Psoas muscle (tissue), 8 donors: ENCODE measurements around the gene TMEM63A. TPM values are rescaled to one million over a fixed set of nuclear protein-coding genes. Genes with fewer than 3 reads are reported as not detected.

ENCODE experiments used
- ATAC-seq, 4 donors: fragments of 200-7000 bp; cut with Tn5 transposase; one replicate each; pipeline ENCODE4 v1.9.1; 2020; ENCODE audit warnings: moderate library complexity in 3 of 4, mild to moderate bottlenecking in 2 of 4
- DNase-seq, 2 donors: peaks; one replicate each; pipeline ENCODE4 v3.0.0-alpha.2; 2020
- H3K27ac ChIP-seq: fragments of 200-600 bp; one replicate; pipeline ENCODE4 v1.8.0; 2022
- H3K27me3 ChIP-seq, 3 donors: fragments of 200-600 bp in 1 of 3; one replicate each; pipeline versions ENCODE4 v1.6.1 to v1.8.0; 2013 to 2022; ENCODE audit warnings: low read length in 2 of 3, mild to moderate bottlenecking in 2 of 3, moderate library complexity in 1 of 3; ENCODE audit not compliant: insufficient read depth in 3 of 3
- H3K36me3 ChIP-seq, 2 donors: fragments of 200-600 bp in 1 of 2; one replicate each; pipeline versions ENCODE4 v1.6.1 to v1.8.0; 2013 to 2022; ENCODE audit warnings: low read depth in 1 of 2, mild to moderate bottlenecking in 1 of 2, moderate library complexity in 1 of 2; ENCODE audit not compliant: insufficient read depth in 1 of 2
- H3K4me1 ChIP-seq: fragments of 200-600 bp; one replicate; pipeline ENCODE4 v1.8.0; 2022
- H3K4me3 ChIP-seq: fragments of 200-600 bp; one replicate; pipeline ENCODE4 v1.8.0; 2022; ENCODE audit warnings: mild to moderate bottlenecking
- H3K9me3 ChIP-seq: fragments of 200-600 bp; one replicate; pipeline ENCODE4 v1.8.0; 2022
- WGBS, 3 donors: extraction: QIAGEN DNeasy Blood & Tissue Kit; methylation state at CpG; one replicate each; pipeline versions ENCODE4 v1.1.6 to v1.1.7; 2013; 5-methylcytosine and 5-hydroxymethylcytosine counted together
- intact Hi-C, 2 donors: fragments of 100-400 bp; cut with DNase I; formaldehyde crosslinking; loops; one replicate each; pipeline versions ENCODE4 v1.11.0 to v1.14.2; 2022
- polyA plus RNA-seq, 3 donors: library from polyadenylated mRNA; stranded (reverse); fragments of 200-250 nt; gene quantifications; one replicate each; pipeline ENCODE4 v1.2.3, GENCODE V29; 2013
- total RNA-seq, 4 donors: library from RNA; stranded (reverse); fragmentation: NEBNext Ultra II Directional in 2 of 4; extraction: Animal tissue kit (Norgen Biotek cat#: 25700) in 2 of 4; gene quantifications; one replicate each; pipeline versions ENCODE4 v1.2.1 to v1.2.4, GENCODE V29; 2021 to 2023
- TF ChIP-seq, protein P1 (sequence below): fragments of 200-600 bp; IDR thresholded peaks from one replicate; pipeline ENCODE4 v1.8.0; 2022; ENCODE audit warnings: antibody characterized with exemption
- donor health status: healthy with polysubstance abuse.
- donor health status: DM: no; HTN: no; CAD: no; lungs with moderate emphysema.
- donor health status: Bipolar disorder and iron deficiency.
- donor health status: healthy.
- donor health status: DM: yes; HTN: yes; CAD: no.
- donor health status: DM: no; HTN: no; CAD: no.
- donor health status: DM: no; HTN: no; CAD: no.
- donor health status: DM: yes; HTN: yes; CAD: no.

The TMEM63A gene
- total and polyA plus RNA-seq, 7 donors: 7.1 to 17.9 (median 14.2) TPM

DNA sequence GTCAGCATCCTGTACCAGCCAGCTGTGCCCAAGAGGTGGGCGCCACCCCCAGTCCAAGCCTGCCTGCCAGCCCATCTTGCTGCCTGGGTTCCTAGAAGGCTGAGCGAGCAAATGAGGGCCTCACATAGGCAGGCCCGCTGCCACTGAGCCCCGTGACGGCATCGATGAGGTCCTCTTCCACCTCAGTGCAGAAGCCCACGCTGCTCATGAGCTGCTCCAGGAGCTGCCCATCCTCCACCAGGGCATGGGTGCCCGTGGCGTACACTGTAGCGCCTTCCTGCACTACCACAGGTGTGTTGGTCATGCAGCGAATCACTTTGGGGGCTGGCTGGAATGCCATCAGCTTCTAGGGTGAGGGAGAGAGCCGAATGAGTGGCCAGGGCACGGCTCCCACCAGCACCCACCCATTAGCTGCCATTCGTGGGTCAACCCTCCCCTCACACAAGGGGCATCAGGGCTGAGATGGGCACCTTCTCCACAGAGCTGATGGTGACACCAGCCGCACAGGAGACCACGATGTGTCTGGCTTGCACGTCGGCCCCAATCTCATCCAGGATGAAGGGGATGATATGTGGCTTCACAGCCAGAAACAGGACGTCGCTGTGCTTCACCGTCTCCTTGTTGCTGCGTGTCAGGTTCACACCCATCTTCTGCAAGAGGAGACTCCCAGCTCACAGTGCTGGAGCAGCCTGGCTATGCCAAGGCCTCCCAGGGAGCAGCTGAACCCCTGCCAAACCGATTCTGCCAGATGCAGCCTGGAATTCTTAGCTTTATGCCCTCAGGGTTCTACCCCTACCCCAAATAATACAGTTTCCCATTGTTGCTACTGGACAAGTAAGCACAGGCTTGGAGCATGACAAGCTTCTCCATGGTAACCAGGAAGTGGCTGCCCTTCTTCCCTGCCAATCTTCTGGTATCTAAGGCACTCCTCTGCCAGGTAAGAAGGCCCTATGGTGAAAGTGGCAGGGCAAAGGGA, 39.8 kb upstream of the TMEM63A start:
- Histone ChIP-seq H3K27me3 (no peaks in the 10 kb centered on the region), H3K9me3 (no peaks in the 10 kb centered on the region), H3K36me3 (peaks cover 5 to 49% of the 10 kb centered on the region in 2 donors), H3K4me3 (no peak overlapping the region), H3K4me1 (peaks cover 14% of the 10 kb centered on the region), H3K27ac (no peak overlapping the region)
- intact Hi-C loops: loop anchor here (5.0 kb wide), 1 partner anchor 40 kb away; the partner anchor contains the start of gene TMEM63A (in 2 of the 2)
- DNase-seq (no peak), ATAC-seq (no peak)
- TF ChIP-seq, protein P1, sequence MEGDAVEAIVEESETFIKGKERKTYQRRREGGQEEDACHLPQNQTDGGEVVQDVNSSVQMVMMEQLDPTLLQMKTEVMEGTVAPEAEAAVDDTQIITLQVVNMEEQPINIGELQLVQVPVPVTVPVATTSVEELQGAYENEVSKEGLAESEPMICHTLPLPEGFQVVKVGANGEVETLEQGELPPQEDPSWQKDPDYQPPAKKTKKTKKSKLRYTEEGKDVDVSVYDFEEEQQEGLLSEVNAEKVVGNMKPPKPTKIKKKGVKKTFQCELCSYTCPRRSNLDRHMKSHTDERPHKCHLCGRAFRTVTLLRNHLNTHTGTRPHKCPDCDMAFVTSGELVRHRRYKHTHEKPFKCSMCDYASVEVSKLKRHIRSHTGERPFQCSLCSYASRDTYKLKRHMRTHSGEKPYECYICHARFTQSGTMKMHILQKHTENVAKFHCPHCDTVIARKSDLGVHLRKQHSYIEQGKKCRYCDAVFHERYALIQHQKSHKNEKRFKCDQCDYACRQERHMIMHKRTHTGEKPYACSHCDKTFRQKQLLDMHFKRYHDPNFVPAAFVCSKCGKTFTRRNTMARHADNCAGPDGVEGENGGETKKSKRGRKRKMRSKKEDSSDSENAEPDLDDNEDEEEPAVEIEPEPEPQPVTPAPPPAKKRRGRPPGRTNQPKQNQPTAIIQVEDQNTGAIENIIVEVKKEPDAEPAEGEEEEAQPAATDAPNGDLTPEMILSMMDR: no peak
- WGBS, 3 donors: 79 to 91% (median 80%) methylated on average over 23 of the region's 23 CpGs

DNA sequence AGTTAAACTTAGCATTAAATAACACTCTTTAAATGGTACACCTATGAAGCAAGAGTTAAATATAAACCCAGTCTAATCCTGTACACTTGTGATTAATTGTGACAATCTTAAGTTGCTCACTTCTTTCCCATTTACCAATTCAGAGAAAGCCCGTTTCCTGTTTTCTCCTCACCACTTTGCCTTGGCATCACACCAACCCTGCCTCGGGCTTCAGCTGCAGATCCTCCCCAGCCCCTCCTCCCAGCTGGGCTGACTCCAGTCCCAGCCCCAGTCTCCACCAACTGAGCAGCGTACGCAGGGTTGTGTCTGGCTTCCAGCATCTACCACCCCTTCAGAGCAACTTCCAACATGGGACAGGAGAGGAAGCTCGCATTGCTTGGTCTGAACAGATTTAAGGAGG, 37.7 kb upstream of the TMEM63A start:
- 34 to 45% (median 40%) methylated on average over 5 of the region's 5 CpGs for WGBS, 3 donors
- Histone ChIP-seq H3K4me3 (no peak overlapping the region), H3K36me3 (peaks cover 5 to 66% of the 10 kb centered on the region in 2 donors), H3K27ac (no peak overlapping the region), H3K9me3 (no peaks in the 10 kb centered on the region), H3K4me1 (peaks cover 14% of the 10 kb centered on the region), H3K27me3 (no peaks in the 10 kb centered on the region)
- intact Hi-C loops: loop anchor here (5.0 kb wide), 2 partner anchors 38 to 443 kb away; partner anchors contain the start of gene TMEM63A (in 2 of the 2)
- DNase-seq (peak; percentile 62 to 79), ATAC-seq (no peak)
- TF ChIP-seq, protein P1: no peak

GRCh38 chr1:225918280-225918679, 36.1 kb upstream of the TMEM63A start:
- DNase-seq (no peak), ATAC-seq (no peak)
- H3K4me3 ChIP-seq: no peak overlapping the region
- intact Hi-C loops: loop anchor here in 1 of 2 donors (5.0 kb wide), 1 partner anchor 441 kb away; no protein-coding TSS in a partner anchor
- no peaks in the 10 kb centered on the region for H3K9me3 ChIP-seq
- 86 to 89% (median 88%) methylated on average over 4 of the region's 4 CpGs for WGBS, 3 donors
- H3K36me3 ChIP-seq: peaks cover 5 to 79% of the 10 kb centered on the region in 2 donors
- TF ChIP-seq, protein P1: no peak
- peaks cover 12% of the 10 kb centered on the region for H3K4me1 ChIP-seq
- H3K27ac ChIP-seq: no peak overlapping the region
- H3K27me3 ChIP-seq: no peaks in the 10 kb centered on the region

DNA sequence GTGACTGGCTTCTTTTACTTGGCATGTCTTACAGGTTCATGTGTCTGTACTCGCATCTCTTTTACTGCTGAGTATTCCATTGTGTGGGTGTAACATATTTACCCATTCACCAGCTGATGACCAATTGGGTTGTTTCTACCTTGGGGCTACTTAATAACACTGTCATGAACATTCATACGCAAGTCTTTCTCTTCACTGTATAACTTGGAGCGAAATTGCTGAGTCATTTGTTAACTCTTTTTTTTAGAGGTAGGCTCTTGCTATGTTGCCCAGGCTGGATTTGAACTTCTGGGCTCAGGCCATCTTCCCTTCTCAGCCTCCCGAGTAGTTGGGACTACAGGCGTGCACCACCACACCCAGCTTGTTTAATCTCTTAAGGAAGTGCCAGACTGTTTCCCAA, 35.4 kb upstream of the TMEM63A start:
- no peak overlapping the region for H3K27ac ChIP-seq
- TF ChIP-seq, protein P1: no peak
- no peak for DNase-seq
- H3K9me3 ChIP-seq: no peaks in the 10 kb centered on the region
- H3K36me3 ChIP-seq: peaks cover 5 to 79% of the 10 kb centered on the region in 2 donors
- H3K27me3 ChIP-seq: no peaks in the 10 kb centered on the region
- intact Hi-C loops: loop anchor here in 1 of 2 donors (5.0 kb wide), 1 partner anchor 440 kb away; no protein-coding TSS in a partner anchor
- no peak overlapping the region for H3K4me3 ChIP-seq
- no peak for ATAC-seq
- 89 to 93% (median 90%) methylated on average over 5 of the region's 5 CpGs for WGBS, 3 donors
- peaks cover 6% of the 10 kb centered on the region for H3K4me1 ChIP-seq
